ENCODE data around the gene UCN2.

Gene UCN2

GRCh38 chr3:48524970-48525369, 38.6 kb downstream of the UCN2 start:
- Mint-ChIP-seq H3K27me3 (ENCODE audit: low read depth) (no peaks in the 10 kb centered on the region), H3K27ac (no peak overlapping the region), H3K4me3 (no peak overlapping the region), H3K9me3 (no peaks in the 10 kb centered on the region), H3K4me1 (ENCODE audit: low read depth) (no peaks in the 10 kb centered on the region), H3K36me3 (ENCODE audit: low read depth) (peaks cover 34% of the 10 kb centered on the region)
- DNase-seq (ENCODE audit: low spot score) = no peak

GRCh38 chr3:48521635-48522034, 41.9 kb downstream of the UCN2 start:
- DNase-seq (ENCODE audit: low spot score) = no peak
- Mint-ChIP-seq H3K27me3 (ENCODE audit: low read depth) (no peaks in the 10 kb centered on the region), H3K36me3 (ENCODE audit: low read depth) (peaks cover 15% of the 10 kb centered on the region), H3K4me3 (no peak overlapping the region), H3K4me1 (ENCODE audit: low read depth) (peaks cover 26% of the 10 kb centered on the region), H3K27ac (no peak overlapping the region), H3K9me3 (no peaks in the 10 kb centered on the region)

- no peaks in the 10 kb centered on the region for H3K9me3 Mint-ChIP-seq
- H3K4me3 Mint-ChIP-seq = no peak overlapping the region
- H3K27ac Mint-ChIP-seq = peak overlapping the region; percentile 20
- peaks cover 46% of the 10 kb centered on the region for H3K4me1 Mint-ChIP-seq (ENCODE audit: low read depth)
- H3K27me3 Mint-ChIP-seq (ENCODE audit: low read depth) = no peaks in the 10 kb centered on the region
- H3K36me3 Mint-ChIP-seq (ENCODE audit: low read depth) = peaks cover 7% of the 10 kb centered on the region
- no peak for DNase-seq (ENCODE audit: low spot score)
Observed at GRCh38 chr3:48519277-48519643, 44.3 kb downstream of the UCN2 start.

- no peak for DNase-seq (ENCODE audit: low spot score)
- Mint-ChIP-seq H3K36me3 (ENCODE audit: low read depth) (peaks cover 8% of the 10 kb centered on the region), H3K9me3 (no peaks in the 10 kb centered on the region), H3K27ac (peak overlapping the region; percentile 73), H3K27me3 (ENCODE audit: low read depth) (no peaks in the 10 kb centered on the region), H3K4me3 (peak overlapping the region; percentile 4), H3K4me1 (ENCODE audit: low read depth) (peaks cover 51% of the 10 kb centered on the region)
Observed at GRCh38 chr3:48518638-48519276, 44.8 kb downstream of the UCN2 start.

- Mint-ChIP-seq H3K4me1 (ENCODE audit: low read depth) (peaks cover 52% of the 10 kb centered on the region), H3K27me3 (ENCODE audit: low read depth) (no peaks in the 10 kb centered on the region), H3K4me3 (no peak overlapping the region), H3K27ac (peak overlapping the region; percentile 73), H3K9me3 (no peaks in the 10 kb centered on the region), H3K36me3 (ENCODE audit: low read depth) (peaks cover 6% of the 10 kb centered on the region)
- no peak for DNase-seq (ENCODE audit: low spot score)
Observed at GRCh38 chr3:48518069-48518468, 45.5 kb downstream of the UCN2 start.

- Mint-ChIP-seq H3K27me3 (ENCODE audit: low read depth) (no peaks in the 10 kb centered on the region), H3K27ac (peak overlapping the region; percentile 55), H3K4me3 (peak overlapping the region; percentile 65), H3K4me1 (ENCODE audit: low read depth) (peaks cover 57% of the 10 kb centered on the region), H3K36me3 (ENCODE audit: low read depth) (peaks cover 9% of the 10 kb centered on the region), H3K9me3 (no peaks in the 10 kb centered on the region)
- no peak for DNase-seq (ENCODE audit: low spot score)
Observed at GRCh38 chr3:48516571-48516970, 47.0 kb downstream of the UCN2 start.

GRCh38 chr3:48514431-48515227, 49.0 kb downstream of the UCN2 start:
- Mint-ChIP-seq H3K27me3 (ENCODE audit: low read depth) (peaks cover 4% of the 10 kb centered on the region), H3K27ac (peak overlapping the region; percentile 63), H3K4me1 (ENCODE audit: low read depth) (peaks cover 59% of the 10 kb centered on the region), H3K4me3 (peak overlapping the region; percentile 63), H3K9me3 (no peaks in the 10 kb centered on the region), H3K36me3 (ENCODE audit: low read depth) (peaks cover 7% of the 10 kb centered on the region)
- DNase-seq (ENCODE audit: low spot score) = peak; percentile 29
